ENCODE results near the gene GRK1. TPM values are rescaled to one million over a fixed set of nuclear protein-coding genes. Genes with fewer than 3 reads are reported as not detected.

The GRK1 gene
- total and polyA plus RNA-seq, 2 of the 8 experiments (the other 6 are each of a cell fraction or from before 2014, with no cell fraction given), result 0.12 TPM; not detected in 1

DNA sequence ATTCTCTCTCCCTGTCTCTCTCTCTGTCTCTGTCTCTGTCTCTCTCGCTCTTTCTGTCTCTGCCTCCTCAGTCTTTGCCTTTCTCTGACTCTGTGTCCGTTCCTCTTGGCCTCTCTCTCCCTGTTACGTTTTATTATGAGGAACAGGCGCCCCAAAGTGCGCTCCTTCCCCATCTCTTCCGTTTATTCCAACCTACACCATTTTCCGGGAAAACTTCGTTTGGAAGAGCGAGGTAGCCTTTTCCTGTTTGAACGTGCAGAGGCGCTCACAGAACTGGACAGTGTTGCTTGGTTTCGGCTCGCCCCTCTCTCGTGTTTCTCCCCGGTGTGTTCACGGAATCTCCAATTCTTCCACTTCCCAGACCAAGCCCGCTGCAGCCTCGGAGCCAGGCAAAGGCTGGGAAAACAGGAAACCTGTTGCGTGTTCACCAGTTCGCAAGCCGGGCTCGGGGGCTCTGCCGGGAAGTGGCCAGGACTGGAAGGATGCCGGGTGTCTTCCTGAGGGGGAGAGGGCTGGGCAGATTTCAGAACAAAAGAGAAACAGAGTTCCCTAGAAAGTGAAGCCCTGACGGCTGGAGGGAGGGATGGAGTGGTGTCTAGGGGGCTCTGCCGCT lies 92.6 kb downstream of the GRK1 start (continued):
- no peak for TF ChIP-seq RFX5 (IDR thresholded peaks at IDR 0.05; ENCODE audit: borderline replicate concordance, low read depth, low read length)
